H1 (cell line): ENCODE results near the gene PLA2G4D. TPM values are rescaled to one million over a fixed set of nuclear protein-coding genes. Genes with fewer than 3 reads are reported as not detected.

Source experiments
- CTCF ChIA-PET: fragments of 300-600 bp; sonication (Branson Sonifier 250); formaldehyde crosslinking; loops from one replicate; lab custom pipeline; 2021; ENCODE audit not compliant: partially characterized antibody; lab: Charles Lee
- POLR2A ChIA-PET: fragments of 300-600 bp; sonication (Branson Sonifier 250); formaldehyde crosslinking; loops from one replicate; lab custom pipeline; 2021; ENCODE audit warnings: inconsistent platforms; ENCODE audit not compliant: partially characterized antibody; lab: Charles Lee
- DNase-seq, 2 experiments: peaks; one replicate each; pipeline versions ENCODE4 v3.0.0 to v3.0.0-alpha.2; 2010 to 2022; ENCODE audit warnings: low spot score in 2 of 2, low read depth in 1 of 2, mixed read lengths in 1 of 2
- FAIRE-seq: peaks from 2 replicates; lab custom pipeline; 2011; peaks lifted over from hg19 to GRCh38; lab: Jason Lieb, UNC
- H2AFZ ChIP-seq: 2 replicates; pipeline ENCODE4 v1.8.1; 2012; ENCODE audit warnings: low read length, inconsistent platforms
- H2AK5ac ChIP-seq: 2 replicates; pipeline ENCODE4 v1.6.1; 2013; ENCODE audit warnings: low read depth, low read length
- H2BK120ac ChIP-seq: replicated peaks from 2 replicates; pipeline ENCODE3; 2013; ENCODE audit warnings: low read depth, low read length, inconsistent platforms
- H2BK12ac ChIP-seq: 2 replicates; pipeline ENCODE4 v1.6.1; 2013; ENCODE audit warnings: low read depth, low read length
- H2BK15ac ChIP-seq: 2 replicates; pipeline ENCODE4 v1.6.1; 2013; ENCODE audit warnings: low read length
- H2BK20ac ChIP-seq: 2 replicates; pipeline ENCODE4 v1.6.1; 2013; ENCODE audit warnings: low read length
- H2BK5ac ChIP-seq: 2 replicates; pipeline ENCODE4 v1.6.1; 2013; ENCODE audit warnings: low read depth, low read length
- H3K14ac ChIP-seq: 2 replicates; pipeline ENCODE4 v1.6.1; 2013; ENCODE audit warnings: inconsistent platforms; ENCODE audit not compliant: insufficient read length
- H3K18ac ChIP-seq: 2 replicates; pipeline ENCODE4 v1.6.1; 2013; ENCODE audit warnings: low read length; ENCODE audit errors: extremely low read depth
- H3K23ac ChIP-seq: 2 replicates; pipeline ENCODE4 v1.6.1; 2013; ENCODE audit warnings: inconsistent platforms; ENCODE audit not compliant: insufficient read length
- H3K23me2 ChIP-seq: 2 replicates; pipeline ENCODE4 v1.6.1; 2013; ENCODE audit warnings: low read depth, low read length
- H3K27ac ChIP-seq: 2 replicates; pipeline ENCODE4 v1.6.1; 2011; ENCODE audit warnings: low read depth, low read length, inconsistent platforms
- H3K27me3 ChIP-seq, 4 experiments: replicated peaks in 1 of 4; 1 replicate in 1 of 4; 2 replicates in 3 of 4; pipeline versions ENCODE4 v1.6.1 to v1.8.1; 2011 to 2013; ENCODE audit warnings: low read length in 3 of 4, mild to moderate bottlenecking in 3 of 4, inconsistent platforms in 2 of 4, mixed read lengths in 2 of 4, moderate library complexity in 1 of 4; ENCODE audit not compliant: control insufficient read depth in 3 of 4, insufficient read depth in 3 of 4; ENCODE audit errors: extremely low read depth in 1 of 4
- H3K36me3 ChIP-seq, 4 experiments: 2 replicates each; pipeline versions ENCODE4 v1.6.1 to v1.8.1; 2011 to 2013; ENCODE audit warnings: mild to moderate bottlenecking in 4 of 4, low read length in 3 of 4, moderate library complexity in 2 of 4, control low read depth in 1 of 4, inconsistent platforms in 1 of 4; ENCODE audit not compliant: insufficient read depth in 4 of 4, control insufficient read depth in 2 of 4
- H3K4ac ChIP-seq: replicated peaks from 2 replicates; pipeline ENCODE3; 2013; ENCODE audit warnings: low read length, low read depth, mixed read lengths, inconsistent platforms; ENCODE audit not compliant: insufficient read length
- H3K4me1 ChIP-seq, 4 experiments: replicated peaks in 1 of 4; 1 replicate in 1 of 4; 2 replicates in 3 of 4; pipeline versions ENCODE4 v1.6.1 to v1.8.1; 2011 to 2013; ENCODE audit warnings: low read length in 3 of 4, inconsistent platforms in 2 of 4, mixed read lengths in 1 of 4; ENCODE audit not compliant: insufficient read depth in 4 of 4, control insufficient read depth in 3 of 4
- H3K4me2 ChIP-seq, 2 experiments: 2 replicates each; pipeline versions ENCODE4 v1.6.1 to v1.8.1; 2011 to 2013; ENCODE audit warnings: low read depth in 2 of 2, low read length in 2 of 2, control low read depth in 1 of 2, inconsistent platforms in 1 of 2, mild to moderate bottlenecking in 1 of 2; ENCODE audit not compliant: insufficient read depth in 1 of 2
- H3K4me3 ChIP-seq, 4 experiments: fragments of 200-600, 300-600 bp in 1 of 4; sonication (generic), shearing (Covaris generic), sonication (Bioruptor Twin) in 1 of 4; 2 replicates each; pipeline versions ENCODE4 v1.5.1 to v1.8.1; 2011 to 2016; ENCODE audit warnings: low read length in 4 of 4, low read depth in 3 of 4, control low read depth in 2 of 4, inconsistent platforms in 2 of 4, mild to moderate bottlenecking in 2 of 4, mixed read lengths in 1 of 4, moderate library complexity in 1 of 4; ENCODE audit not compliant: insufficient read depth in 2 of 4; ENCODE audit errors: extremely low read depth in 1 of 4
- H3K56ac ChIP-seq: replicated peaks from 2 replicates; pipeline ENCODE3; 2013; ENCODE audit warnings: low read depth, mild to moderate bottlenecking, mixed read lengths, low read length, inconsistent platforms; ENCODE audit not compliant: insufficient read length
- H3K79me1 ChIP-seq: 2 replicates; pipeline ENCODE4 v1.6.1; 2013; ENCODE audit warnings: low read depth, low read length, control low read depth
- H3K79me2 ChIP-seq, 2 experiments: 2 replicates each; pipeline versions ENCODE4 v1.6.1 to v1.8.1; 2012 to 2013; ENCODE audit warnings: low read length in 2 of 2, mild to moderate bottlenecking in 2 of 2, inconsistent platforms in 1 of 2; ENCODE audit not compliant: insufficient read depth in 2 of 2, control insufficient read depth in 1 of 2
- H3K9ac ChIP-seq, 4 experiments: replicated peaks in 1 of 4; 1 replicate in 1 of 4; 2 replicates in 3 of 4; pipeline versions ENCODE4 v1.6.1 to v1.8.1; 2011 to 2013; ENCODE audit warnings: low read depth in 3 of 4, low read length in 3 of 4, control low read depth in 2 of 4, mild to moderate bottlenecking in 2 of 4, moderate library complexity in 2 of 4, inconsistent platforms in 1 of 4; ENCODE audit errors: extremely low read depth in 1 of 4
- H3K9me3 ChIP-seq, 2 experiments: 2 replicates each; pipeline versions ENCODE4 v1.6.1 to v1.8.1; 2012 to 2013; ENCODE audit warnings: mild to moderate bottlenecking in 2 of 2, moderate library complexity in 2 of 2, control low read depth in 1 of 2, inconsistent platforms in 1 of 2, low read depth in 1 of 2, low read length in 1 of 2, mixed read lengths in 1 of 2; ENCODE audit not compliant: insufficient read depth in 2 of 2
- H4K20me1 ChIP-seq, 2 experiments: replicated peaks in 1 of 2; 2 replicates each; pipeline versions ENCODE3 to v1.8.1; 2011 to 2013; ENCODE audit warnings: inconsistent platforms in 2 of 2, low read length in 2 of 2, mild to moderate bottlenecking in 1 of 2; ENCODE audit not compliant: insufficient read depth in 2 of 2, control insufficient read depth in 1 of 2
- H4K5ac ChIP-seq: 2 replicates; pipeline ENCODE4 v1.6.1; 2013; ENCODE audit warnings: low read length, low read depth, mixed read lengths, inconsistent platforms; ENCODE audit not compliant: insufficient read length
- H4K8ac ChIP-seq: 2 replicates; pipeline ENCODE4 v1.8.0; 2013; ENCODE audit warnings: mild to moderate bottlenecking, moderate library complexity, low read length, inconsistent platforms; ENCODE audit not compliant: insufficient read depth; ENCODE audit errors: extremely low read depth
- H4K91ac ChIP-seq: replicated peaks from 2 replicates; pipeline ENCODE3; 2013; ENCODE audit warnings: low read length, mixed read lengths, inconsistent platforms; ENCODE audit not compliant: insufficient read length
- BRCA1 ChIP-seq: IDR thresholded peaks from 2 replicates; pipeline ENCODE4 v1.6.1; 2012; ENCODE audit warnings: low read depth, low read length, improper control_type of control experiment
- GTF2F1 ChIP-seq: IDR thresholded peaks from 2 replicates; pipeline ENCODE4 v1.6.1; 2012; ENCODE audit warnings: low read depth, low read length, improper control_type of control experiment, borderline replicate concordance
- JUND ChIP-seq: IDR thresholded peaks from 2 replicates; pipeline ENCODE4 v1.6.1; 2011; ENCODE audit warnings: mild to moderate bottlenecking, improper control_type of control experiment, low read length
- KDM4A ChIP-seq: IDR thresholded peaks from one replicate; pipeline ENCODE4 v1.7.1; 2012; ENCODE audit warnings: low read depth, mild to moderate bottlenecking, moderate library complexity, low read length, inconsistent platforms; ENCODE audit not compliant: severe bottlenecking
- KDM5A ChIP-seq: fragments of 200-600 bp; IDR thresholded peaks from 2 replicates; pipeline ENCODE4 v1.7.1; 2012; ENCODE audit warnings: mild to moderate bottlenecking, low read length, inconsistent platforms, mixed read lengths
- RFX5 ChIP-seq: IDR thresholded peaks from 2 replicates; pipeline ENCODE4 v1.6.1; 2011; ENCODE audit warnings: low read depth, low read length, improper control_type of control experiment, borderline replicate concordance
- SP1 ChIP-seq: IDR thresholded peaks from 2 replicates; pipeline ENCODE4 v1.6.1; 2011; ENCODE audit warnings: low read depth, low read length
- SUZ12 ChIP-seq: fragments of 200-600 bp; sonication (generic); IDR thresholded peaks from 2 replicates; pipeline ENCODE4 v1.6.1; 2012; ENCODE audit warnings: mild to moderate bottlenecking, inconsistent platforms, low read length, moderate library complexity, mixed read lengths
- TCF12 ChIP-seq: IDR thresholded peaks from 2 replicates; pipeline ENCODE4 v1.6.1; 2011; ENCODE audit warnings: low read depth, mild to moderate bottlenecking, low read length
- ZNF274 ChIP-seq: IDR thresholded peaks from 2 replicates; pipeline ENCODE4 v1.7.0; 2012; ENCODE audit warnings: low read length, borderline replicate concordance; ENCODE audit errors: extremely low read depth
- WGBS, 2 experiments: shearing (Covaris generic) in 1 of 2; methylation state at CpG; one replicate each; pipeline versions ENCODE4 v1.1.6 to v1.1.7; 2013 to 2015; ENCODE audit warnings: low lambda C conversion rate in 2 of 2, mixed read lengths in 2 of 2, inconsistent platforms in 1 of 2, low coverage in 1 of 2, missing lambda C conversion rate in 1 of 2; ENCODE audit not compliant: insufficient replicate concordance in 2 of 2, insufficient coverage in 1 of 2, insufficient read length in 1 of 2; ENCODE audit errors: extremely low coverage in 1 of 2, missing lambda C conversion rate in 1 of 2; 5-methylcytosine and 5-hydroxymethylcytosine counted together
- polyA plus RNA-seq, 7 experiments: library from polyadenylated mRNA; depleted of rRNA in 3 of 7; stranded (reverse) in 5 of 7; unstranded in 2 of 7; fragments of >200 nt in 5 of 7; fragments of 200-250 nt in 2 of 7; gene quantifications; 1 replicate in 5 of 7; 2 replicates in 1 of 7; 4 replicates in 1 of 7; pipeline versions ENCODE4 v1.2.1 to v1.2.3, GENCODE V29; 2011 to 2013; ENCODE audit warnings: missing spikeins in 2 of 7, mixed read lengths in 2 of 7
- total RNA-seq: library from RNA; stranded (reverse); fragmentation: NEBNext Ultra II Directional; extraction: Animal tissue kit (Norgen Biotek cat#: 25700); gene quantifications from 2 replicates; pipeline ENCODE4 v1.2.1, GENCODE V29; 2021
- TF ChIP-seq, protein P1 (sequence below): IDR thresholded peaks from 2 replicates; pipeline ENCODE4 v1.6.1; 2011; ENCODE audit warnings: low read length, improper control_type of control experiment
- TF ChIP-seq, protein P2 (sequence below): IDR thresholded peaks from 2 replicates; pipeline ENCODE4 v1.6.1; 2012; ENCODE audit warnings: inconsistent platforms

Gene PLA2G4D
- total and polyA plus RNA-seq, 2 of the 8 experiments (the other 6 are each of a cell fraction or from before 2014, with no cell fraction given) = 0.07 to 0.18 TPM

DNA sequence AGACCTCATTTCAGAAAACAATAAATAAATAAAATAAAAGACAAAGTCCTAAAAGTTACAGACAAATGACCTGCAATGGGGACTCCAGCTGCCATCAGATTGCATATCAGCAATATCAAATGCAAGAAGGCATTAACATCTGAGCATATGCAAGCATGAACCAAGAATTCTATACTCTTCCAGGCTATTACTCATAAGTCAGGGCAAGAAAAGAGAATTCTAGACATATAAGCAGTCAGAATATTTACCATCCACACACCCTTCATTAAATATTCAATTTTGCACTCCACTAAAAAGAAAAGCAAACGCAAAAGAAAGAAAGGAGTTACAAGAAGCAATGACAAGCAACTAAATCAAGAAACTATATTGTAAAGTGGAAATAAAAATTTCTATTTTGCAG, 41.0 kb upstream of the PLA2G4D start:
- H3K9ac ChIP-seq = no peak overlapping the region
- no peaks in the 10 kb centered on the region for H4K20me1 ChIP-seq
- no peak overlapping the region for H3K56ac ChIP-seq
- no peaks in the 10 kb centered on the region for H3K27me3 ChIP-seq
- H2BK15ac ChIP-seq = no peak overlapping the region
- no peaks in the 10 kb centered on the region for H3K36me3 ChIP-seq
- no peak overlapping the region for H2BK12ac ChIP-seq
- no peak overlapping the region for H2AK5ac ChIP-seq
- 95% methylated on average over 1 of the region's 1 CpG; no CpG with 5 or more reads in 1 of the 2 experiments for WGBS, 2 experiments
- no peak overlapping the region for H3K23ac ChIP-seq
- peaks cover 0 to 7% (median 4%) of the 10 kb centered on the region in 4 experiments; a peak in 3 of 7 replicates for H3K4me1 ChIP-seq
- no peak overlapping the region for H4K5ac ChIP-seq
- no peak for DNase-seq
- no peak overlapping the region for H3K4ac ChIP-seq
- no peak overlapping the region for H2BK5ac ChIP-seq
- no peak overlapping the region for H3K4me3 ChIP-seq
- no peak overlapping the region for H3K4me2 ChIP-seq
- no peaks in the 10 kb centered on the region for H3K23me2 ChIP-seq
- no peak overlapping the region for H3K27ac ChIP-seq
- FAIRE-seq = no peak
- no peak overlapping the region for H2BK20ac ChIP-seq
- H3K79me1 ChIP-seq = no peaks in the 10 kb centered on the region
- ChIA-PET POLR2A (interaction anchor here (0.8 kb wide), 1 partner anchor 47 kb away, joined by 5 read pairs; no protein-coding TSS in a partner anchor), CTCF (interaction anchor here (1.1 to 22.6 kb wide), 13 partner anchors 10 to 149 kb away, joined by 3 to 416 read pairs (median 11); partner anchors contain the start of genes PLA2G4D and PLA2G4F)
- H2AFZ ChIP-seq = no peak overlapping the region
- TF ChIP-seq TCF12 (no peak), SUZ12 (no peak), RFX5 (no peak), ZNF274 (no peak), BRCA1 (no peak), KDM4A (no peak), SP1 (no peak), GTF2F1 (no peak), JUND (no peak), KDM5A (no peak)
- TF ChIP-seq, protein P1, sequence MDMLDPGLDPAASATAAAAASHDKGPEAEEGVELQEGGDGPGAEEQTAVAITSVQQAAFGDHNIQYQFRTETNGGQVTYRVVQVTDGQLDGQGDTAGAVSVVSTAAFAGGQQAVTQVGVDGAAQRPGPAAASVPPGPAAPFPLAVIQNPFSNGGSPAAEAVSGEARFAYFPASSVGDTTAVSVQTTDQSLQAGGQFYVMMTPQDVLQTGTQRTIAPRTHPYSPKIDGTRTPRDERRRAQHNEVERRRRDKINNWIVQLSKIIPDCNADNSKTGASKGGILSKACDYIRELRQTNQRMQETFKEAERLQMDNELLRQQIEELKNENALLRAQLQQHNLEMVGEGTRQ = no peak
- TF ChIP-seq, protein P2, sequence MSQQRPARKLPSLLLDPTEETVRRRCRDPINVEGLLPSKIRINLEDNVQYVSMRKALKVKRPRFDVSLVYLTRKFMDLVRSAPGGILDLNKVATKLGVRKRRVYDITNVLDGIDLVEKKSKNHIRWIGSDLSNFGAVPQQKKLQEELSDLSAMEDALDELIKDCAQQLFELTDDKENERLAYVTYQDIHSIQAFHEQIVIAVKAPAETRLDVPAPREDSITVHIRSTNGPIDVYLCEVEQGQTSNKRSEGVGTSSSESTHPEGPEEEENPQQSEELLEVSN = no peak
- H4K8ac ChIP-seq = no peak overlapping the region
- H4K91ac ChIP-seq = no peak overlapping the region
- no peaks in the 10 kb centered on the region for H3K79me2 ChIP-seq
- no peak overlapping the region for H3K14ac ChIP-seq
- H2BK120ac ChIP-seq = no peak overlapping the region
- H3K18ac ChIP-seq = no peak overlapping the region
- H3K9me3 ChIP-seq = peaks cover 4 to 8% of the 10 kb centered on the region in 2 experiments; a peak in 1 of 4 replicates
